ENCODE measurements around the gene KIF1B. TPM values are rescaled to one million over a fixed set of nuclear protein-coding genes. Genes with fewer than 3 reads are reported as not detected.

Gene KIF1B
- total RNA-seq, 2 experiments from 2014 or later = 13.4 to 13.9 TPM

- Mint-ChIP-seq H3K4me3 (no peak overlapping the region), H3K27ac (no peak overlapping the region), H3K9me3 (no peaks in the 10 kb centered on the region), H3K4me1 (peaks cover 3% of the 10 kb centered on the region), H3K36me3 (peaks cover 13% of the 10 kb centered on the region), H3K27me3 (no peaks in the 10 kb centered on the region)
- DNase-seq = no peak
- ATAC-seq (ENCODE audit: low read depth) = no peak
- POLR2A ChIA-PET = no interaction called here
Observed at GRCh38 chr1:10324627-10325026, 114.3 kb downstream of the KIF1B start.

GRCh38 chr1:10325521-10325920, 115.2 kb downstream of the KIF1B start:
- H3K36me3 Mint-ChIP-seq = peaks cover 13% of the 10 kb centered on the region
- no peaks in the 10 kb centered on the region for H3K27me3 Mint-ChIP-seq
- no peaks in the 10 kb centered on the region for H3K9me3 Mint-ChIP-seq
- H3K4me3 Mint-ChIP-seq = no peak overlapping the region
- ATAC-seq (ENCODE audit: low read depth) = no peak
- no peak overlapping the region for H3K27ac Mint-ChIP-seq
- H3K4me1 Mint-ChIP-seq = peaks cover 2% of the 10 kb centered on the region
- POLR2A ChIA-PET = no interaction called here
- no peak for DNase-seq

GRCh38 chr1:10326251-10326650, 115.9 kb downstream of the KIF1B start:
- H3K4me3 Mint-ChIP-seq = no peak overlapping the region
- DNase-seq (no peak), ATAC-seq (ENCODE audit: low read depth) (no peak)
- peaks cover 2% of the 10 kb centered on the region for H3K4me1 Mint-ChIP-seq
- H3K36me3 Mint-ChIP-seq = peaks cover 13% of the 10 kb centered on the region
- H3K27me3 Mint-ChIP-seq = no peaks in the 10 kb centered on the region
- no peaks in the 10 kb centered on the region for H3K9me3 Mint-ChIP-seq
- H3K27ac Mint-ChIP-seq = no peak overlapping the region
- POLR2A ChIA-PET = no interaction called here

- no peak overlapping the region for H3K27ac Mint-ChIP-seq
- H3K27me3 Mint-ChIP-seq = no peaks in the 10 kb centered on the region
- peaks cover 11% of the 10 kb centered on the region for H3K36me3 Mint-ChIP-seq
- no peaks in the 10 kb centered on the region for H3K9me3 Mint-ChIP-seq
- no peak for DNase-seq
- no peak for ATAC-seq (ENCODE audit: low read depth)
- POLR2A ChIA-PET = no interaction called here
- H3K4me3 Mint-ChIP-seq = no peak overlapping the region
- H3K4me1 Mint-ChIP-seq = peaks cover 2% of the 10 kb centered on the region
Observed at GRCh38 chr1:10328180-10328963, 118.0 kb downstream of the KIF1B start.

GRCh38 chr1:10337436-10337835, 127.1 kb downstream of the KIF1B start:
- POLR2A ChIA-PET = no interaction called here
- ATAC-seq (ENCODE audit: low read depth) = no peak
- Mint-ChIP-seq H3K36me3 (peaks cover 1% of the 10 kb centered on the region), H3K27ac (no peak overlapping the region), H3K27me3 (no peaks in the 10 kb centered on the region), H3K9me3 (no peaks in the 10 kb centered on the region), H3K4me1 (no peaks in the 10 kb centered on the region), H3K4me3 (no peak overlapping the region)
- no peak for DNase-seq

- no peak overlapping the region for H3K4me3 Mint-ChIP-seq
- H3K27ac Mint-ChIP-seq = no peak overlapping the region
- POLR2A ChIA-PET = no interaction called here
- peaks cover 2% of the 10 kb centered on the region for H3K36me3 Mint-ChIP-seq
- H3K4me1 Mint-ChIP-seq = no peaks in the 10 kb centered on the region
- H3K9me3 Mint-ChIP-seq = no peaks in the 10 kb centered on the region
- ATAC-seq (ENCODE audit: low read depth) (peak; percentile 76), DNase-seq (no peak)
- no peaks in the 10 kb centered on the region for H3K27me3 Mint-ChIP-seq
Observed at GRCh38 chr1:10338047-10338446, 127.7 kb downstream of the KIF1B start.

- Mint-ChIP-seq H3K4me1 (no peaks in the 10 kb centered on the region), H3K9me3 (no peaks in the 10 kb centered on the region)
- POLR2A ChIA-PET = no interaction called here
Observed at GRCh38 chr1:10338611-10339010, 128.2 kb downstream of the KIF1B start.

GRCh38 chr1:10339036-10339567, 128.7 kb downstream of the KIF1B start:
- DNase-seq (no peak), ATAC-seq (ENCODE audit: low read depth) (no peak)
- POLR2A ChIA-PET = no interaction called here
- Mint-ChIP-seq H3K9me3 (no peaks in the 10 kb centered on the region), H3K4me1 (no peaks in the 10 kb centered on the region), H3K4me3 (no peak overlapping the region), H3K27me3 (no peaks in the 10 kb centered on the region), H3K27ac (no peak overlapping the region), H3K36me3 (peaks cover 3% of the 10 kb centered on the region)

More at GRCh38 chr1:10338611-10339010, 128.2 kb downstream of the KIF1B start:
- H3K27ac Mint-ChIP-seq = no peak overlapping the region
- ATAC-seq (ENCODE audit: low read depth) = no peak
- DNase-seq = no peak
- H3K36me3 Mint-ChIP-seq = peaks cover 3% of the 10 kb centered on the region
- no peak overlapping the region for H3K4me3 Mint-ChIP-seq
- no peaks in the 10 kb centered on the region for H3K27me3 Mint-ChIP-seq

- Mint-ChIP-seq H3K4me3 (no peak overlapping the region), H3K9me3 (no peaks in the 10 kb centered on the region), H3K27me3 (no peaks in the 10 kb centered on the region), H3K27ac (no peak overlapping the region), H3K36me3 (peaks cover 3% of the 10 kb centered on the region), H3K4me1 (no peaks in the 10 kb centered on the region)
- ATAC-seq (ENCODE audit: low read depth) = no peak
- POLR2A ChIA-PET = no interaction called here
- no peak for DNase-seq
Observed at GRCh38 chr1:10339815-10340214, 129.4 kb downstream of the KIF1B start.

- Mint-ChIP-seq H3K27ac (no peak overlapping the region), H3K36me3 (peaks cover 3% of the 10 kb centered on the region), H3K4me1 (no peaks in the 10 kb centered on the region), H3K27me3 (no peaks in the 10 kb centered on the region), H3K9me3 (no peaks in the 10 kb centered on the region), H3K4me3 (no peak overlapping the region)
- no peak for ATAC-seq (ENCODE audit: low read depth)
- POLR2A ChIA-PET = no interaction called here
- no peak for DNase-seq
Observed at GRCh38 chr1:10340930-10341590, 130.7 kb downstream of the KIF1B start.

- POLR2A ChIA-PET = no interaction called here
- Mint-ChIP-seq H3K4me1 (no peaks in the 10 kb centered on the region), H3K36me3 (peaks cover 3% of the 10 kb centered on the region)
Observed at GRCh38 chr1:10347109-10347508, 136.7 kb downstream of the KIF1B start.

GRCh38 chr1:10353282-10353681, 142.9 kb downstream of the KIF1B start:
- Mint-ChIP-seq H3K4me3 (no peak overlapping the region), H3K27ac (no peak overlapping the region), H3K4me1 (no peaks in the 10 kb centered on the region), H3K36me3 (peaks cover 2% of the 10 kb centered on the region), H3K9me3 (no peaks in the 10 kb centered on the region), H3K27me3 (no peaks in the 10 kb centered on the region)
- POLR2A ChIA-PET = no interaction called here
- ATAC-seq (ENCODE audit: low read depth) = no peak
- no peak for DNase-seq

More at GRCh38 chr1:10347109-10347508, 136.7 kb downstream of the KIF1B start:
- DNase-seq = no peak
- no peak for ATAC-seq (ENCODE audit: low read depth)
- Mint-ChIP-seq H3K4me3 (no peak overlapping the region), H3K27me3 (no peaks in the 10 kb centered on the region), H3K27ac (no peak overlapping the region), H3K9me3 (no peaks in the 10 kb centered on the region)

- no peak for DNase-seq
- Mint-ChIP-seq H3K27ac (no peak overlapping the region), H3K9me3 (no peaks in the 10 kb centered on the region), H3K27me3 (no peaks in the 10 kb centered on the region), H3K4me3 (no peak overlapping the region), H3K4me1 (no peaks in the 10 kb centered on the region), H3K36me3 (no peaks in the 10 kb centered on the region)
- POLR2A ChIA-PET = no interaction called here
- ATAC-seq (ENCODE audit: low read depth) = no peak
Observed at GRCh38 chr1:10353693-10354092, 143.3 kb downstream of the KIF1B start.

- DNase-seq (no peak), ATAC-seq (ENCODE audit: low read depth) (peak; percentile 72)
- Mint-ChIP-seq H3K9me3 (no peaks in the 10 kb centered on the region), H3K4me3 (no peak overlapping the region), H3K4me1 (peaks cover 13% of the 10 kb centered on the region), H3K27me3 (no peaks in the 10 kb centered on the region), H3K36me3 (peaks cover 1% of the 10 kb centered on the region), H3K27ac (peak overlapping the region; percentile 73)
- POLR2A ChIA-PET = interaction anchor here (0.6 kb wide), 1 partner anchor 137 kb away, joined by 8 read pairs; no protein-coding TSS in a partner anchor
Observed at GRCh38 chr1:10360045-10360444, 149.7 kb downstream of the KIF1B start.
